ENCODE results near the gene ERGIC1. TPM values are rescaled to one million over a fixed set of nuclear protein-coding genes. Genes with fewer than 3 reads are reported as not detected.

The ERGIC1 gene
- total RNA-seq, 1 donor: 109 TPM

- Histone ChIP-seq H3K79me2 (ENCODE audit: insufficient read depth, low read length) (peaks cover 87% of the 10 kb centered on the region), H3K9me3 (ENCODE audit: low read depth, low read length) (no peaks in the 10 kb centered on the region), H3K36me3 (ENCODE audit: insufficient read depth, low read length) (peaks cover 26% of the 10 kb centered on the region), H3K4me3 (ENCODE audit: insufficient read depth, low read length) (no peak overlapping the region), H3K4me2 (ENCODE audit: insufficient read depth, low read length) (no peak overlapping the region), H3K4me1 (ENCODE audit: insufficient read depth, low read length) (peaks cover 20% of the 10 kb centered on the region), H4K20me1 (ENCODE audit: insufficient read depth, low read length) (peaks cover 4% of the 10 kb centered on the region), H2AFZ (ENCODE audit: low read length) (no peak overlapping the region), H3K27me3 (ENCODE audit: insufficient read depth, low read length) (no peaks in the 10 kb centered on the region), H3K27ac (ENCODE audit: low read depth, low read length) (no peak overlapping the region)
- TF ChIP-seq CTCF (IDR thresholded peaks at IDR 0.05; ENCODE audit: extremely low read depth, low read depth, low read length): no peak
- no peak for DNase-seq (ENCODE audit: insufficient read length, low spot score, missing footprints)
Measured at GRCh38 chr5:172838151-172838875, 4.3 kb downstream of the ERGIC1 start.

- Histone ChIP-seq H3K4me3 (ENCODE audit: insufficient read depth, low read length) (no peak overlapping the region), H3K9me3 (ENCODE audit: low read depth, low read length) (no peaks in the 10 kb centered on the region), H3K4me2 (ENCODE audit: insufficient read depth, low read length) (no peak overlapping the region), H3K79me2 (ENCODE audit: insufficient read depth, low read length) (peaks cover 96% of the 10 kb centered on the region), H2AFZ (ENCODE audit: low read length) (no peak overlapping the region), H3K36me3 (ENCODE audit: insufficient read depth, low read length) (peaks cover 34% of the 10 kb centered on the region), H3K27ac (ENCODE audit: low read depth, low read length) (no peak overlapping the region), H3K27me3 (ENCODE audit: insufficient read depth, low read length) (no peaks in the 10 kb centered on the region), H4K20me1 (ENCODE audit: insufficient read depth, low read length) (peaks cover 12% of the 10 kb centered on the region), H3K4me1 (ENCODE audit: insufficient read depth, low read length) (peaks cover 14% of the 10 kb centered on the region)
- DNase-seq (ENCODE audit: insufficient read length, low spot score, missing footprints): no peak
- no peak for TF ChIP-seq CTCF (IDR thresholded peaks at IDR 0.05; ENCODE audit: extremely low read depth, low read depth, low read length)
Measured at GRCh38 chr5:172839669-172840431, 5.8 kb downstream of the ERGIC1 start.

- Histone ChIP-seq H3K27me3 (ENCODE audit: insufficient read depth, low read length) (no peaks in the 10 kb centered on the region), H3K27ac (ENCODE audit: low read depth, low read length) (no peak overlapping the region), H3K79me2 (ENCODE audit: insufficient read depth, low read length) (peaks cover 96% of the 10 kb centered on the region), H3K4me1 (ENCODE audit: insufficient read depth, low read length) (peaks cover 7% of the 10 kb centered on the region), H3K9me3 (ENCODE audit: low read depth, low read length) (no peaks in the 10 kb centered on the region), H3K36me3 (ENCODE audit: insufficient read depth, low read length) (peaks cover 34% of the 10 kb centered on the region), H4K20me1 (ENCODE audit: insufficient read depth, low read length) (peaks cover 12% of the 10 kb centered on the region), H2AFZ (ENCODE audit: low read length) (no peak overlapping the region), H3K4me3 (ENCODE audit: insufficient read depth, low read length) (no peak overlapping the region), H3K4me2 (ENCODE audit: insufficient read depth, low read length) (no peak overlapping the region)
- TF ChIP-seq CTCF (IDR thresholded peaks at IDR 0.05; ENCODE audit: extremely low read depth, low read depth, low read length): no peak
- no peak for DNase-seq (ENCODE audit: insufficient read length, low spot score, missing footprints)
Measured at GRCh38 chr5:172840432-172841154, 6.5 kb downstream of the ERGIC1 start.

Data from osteoblast (primary cell).